Panc1 (cell line): Measurements from ENCODE around the gene EEF2. TPM values are rescaled to one million over a fixed set of nuclear protein-coding genes. Genes with fewer than 3 reads are reported as not detected.

Experiments
- ATAC-seq: fragments of 200-7000 bp; cut with Tn5 transposase; 2 replicates; pipeline ENCODE4 v1.9.1; 2020; ENCODE audit warnings: mild to moderate bottlenecking, moderate library complexity
- BruUV-seq: library from RNA; stranded (reverse); fragments of 400-500 nt; replicated peaks from 2 replicates; lab custom pipeline; 2021; lab: Mats Ljungman, UMichigan
- CTCF ChIA-PET: fragments of 300-600 bp; sonication (Branson Sonifier 250); formaldehyde crosslinking; loops from one replicate; lab custom pipeline; 2022; ENCODE audit warnings: antibody characterized with exemption; lab: Charles Lee
- POLR2A ChIA-PET: fragments of 300-600 bp; sonication (Branson Sonifier 250); formaldehyde crosslinking; loops from one replicate; lab custom pipeline; 2022; ENCODE audit warnings: antibody characterized with exemption; lab: Charles Lee
- DNase-seq: peaks from one replicate; pipeline ENCODE4 v3.0.0-alpha.2; 2010; ENCODE audit warnings: low read depth, low spot score
- H3K27ac ChIP-seq: 2 replicates; pipeline ENCODE4 v1.5.1; 2011; ENCODE audit warnings: mild to moderate bottlenecking, low read length, inconsistent platforms
- H3K27me3 ChIP-seq: fragments of 200-500 bp; sonication (Bioruptor generic); 2 replicates; pipeline ENCODE4 v1.6.0; 2014; ENCODE audit warnings: low read length, inconsistent platforms; ENCODE audit not compliant: control insufficient read depth, insufficient read depth
- H3K36me3 ChIP-seq: fragments of 200-500 bp; sonication (Bioruptor generic); 2 replicates; pipeline ENCODE4 v1.5.1; 2014; ENCODE audit warnings: inconsistent platforms, mild to moderate bottlenecking, low read length, moderate library complexity; ENCODE audit not compliant: control insufficient read depth, insufficient read depth
- H3K4me1 ChIP-seq: 2 replicates; pipeline ENCODE4 v1.5.1; 2011; ENCODE audit warnings: inconsistent platforms, mild to moderate bottlenecking, low read length, moderate library complexity; ENCODE audit not compliant: control insufficient read depth, insufficient read depth
- H3K4me3 ChIP-seq, 2 experiments: 2 replicates each; pipeline ENCODE4 v1.5.1; 2011 to 2012; ENCODE audit warnings: low read depth in 2 of 2, low read length in 2 of 2, mild to moderate bottlenecking in 2 of 2, inconsistent platforms in 1 of 2, moderate library complexity in 1 of 2
- H3K9me3 ChIP-seq: fragments of 200-500 bp; sonication (Bioruptor generic); 2 replicates; pipeline ENCODE4 v1.5.1; 2014; ENCODE audit warnings: low read depth, mild to moderate bottlenecking, inconsistent platforms, low read length, moderate library complexity; ENCODE audit not compliant: control insufficient read depth, insufficient read depth
- CTCF ChIP-seq: fragments of 450-650 bp; IDR thresholded peaks from 2 replicates; pipeline ENCODE4 v1.5.1; 2017; ENCODE audit warnings: mild to moderate bottlenecking
- POLR2AphosphoS5 ChIP-seq: IDR thresholded peaks from 2 replicates; pipeline ENCODE4 v1.6.1; 2012; ENCODE audit warnings: mild to moderate bottlenecking, low read depth, low read length, moderate library complexity
- REST ChIP-seq, 2 experiments: IDR thresholded peaks; 2 replicates each; pipeline ENCODE4 v1.6.1; 2011 to 2012; ENCODE audit warnings: low read depth in 2 of 2, control low read depth in 1 of 2, low read length in 1 of 2, mild to moderate bottlenecking in 1 of 2, moderate library complexity in 1 of 2; ENCODE audit not compliant: insufficient read depth in 1 of 2
- SIN3A ChIP-seq: IDR thresholded peaks from 2 replicates; pipeline ENCODE4 v1.6.1; 2012; ENCODE audit warnings: low read depth, mild to moderate bottlenecking, low read length, moderate library complexity, borderline replicate concordance; ENCODE audit not compliant: insufficient read depth
- TCF7L2 ChIP-seq: IDR thresholded peaks from 2 replicates; pipeline ENCODE4 v1.6.1; 2011; ENCODE audit warnings: mild to moderate bottlenecking, low read depth, low read length, inconsistent platforms
- in situ Hi-C: cut with HindIII; loops from 2 replicates; pipeline ENCODE4 v1.10.0; 2016; ENCODE audit warnings: low sequenced_read_pairs, low pct_unique_long_range_greater_than_20kb
- intact Hi-C: fragments of 100-400 bp; cut with micrococcal nuclease; formaldehyde crosslinking; loops from one replicate; pipeline ENCODE4 v1.10.0; 2022; ENCODE audit not compliant: unreplicated experiment
- total RNA-seq: library from RNA; stranded (reverse); gene quantifications from one replicate; pipeline ENCODE4 v1.2.1, GENCODE V29; 2021; ENCODE audit not compliant: unreplicated experiment

The EEF2 gene
- total RNA-seq, 1 experiment from 2014 or later = 1,391 TPM

- Histone ChIP-seq H3K9me3 (no peaks in the 10 kb centered on the region), H3K4me3 (no peak overlapping the region), H3K36me3 (peaks cover 31% of the 10 kb centered on the region), H3K27ac (no peak overlapping the region), H3K4me1 (no peaks in the 10 kb centered on the region; the same call in none of the 2 replicates), H3K27me3 (no peaks in the 10 kb centered on the region)
- POLR2A ChIA-PET = no interaction called here
- ATAC-seq = no peak
- in situ Hi-C loops = no loop called here
- no TSS peak for BruUV-seq
- TF ChIP-seq POLR2AphosphoS5 (no peak), TCF7L2 (no peak), CTCF (no peak), SIN3A (no peak), REST (IDR thresholded peaks at IDR 0.05; ENCODE audit: insufficient read depth in 1 of 2, low read depth in 2 of 2, low read length in 1 of 2) (no peak)
- no peak for DNase-seq
- intact Hi-C loops = no loop called here
- CTCF ChIA-PET = no interaction called here
Measured at GRCh38 chr19:3978145-3978544, 7.1 kb downstream of the EEF2 start.

DNA sequence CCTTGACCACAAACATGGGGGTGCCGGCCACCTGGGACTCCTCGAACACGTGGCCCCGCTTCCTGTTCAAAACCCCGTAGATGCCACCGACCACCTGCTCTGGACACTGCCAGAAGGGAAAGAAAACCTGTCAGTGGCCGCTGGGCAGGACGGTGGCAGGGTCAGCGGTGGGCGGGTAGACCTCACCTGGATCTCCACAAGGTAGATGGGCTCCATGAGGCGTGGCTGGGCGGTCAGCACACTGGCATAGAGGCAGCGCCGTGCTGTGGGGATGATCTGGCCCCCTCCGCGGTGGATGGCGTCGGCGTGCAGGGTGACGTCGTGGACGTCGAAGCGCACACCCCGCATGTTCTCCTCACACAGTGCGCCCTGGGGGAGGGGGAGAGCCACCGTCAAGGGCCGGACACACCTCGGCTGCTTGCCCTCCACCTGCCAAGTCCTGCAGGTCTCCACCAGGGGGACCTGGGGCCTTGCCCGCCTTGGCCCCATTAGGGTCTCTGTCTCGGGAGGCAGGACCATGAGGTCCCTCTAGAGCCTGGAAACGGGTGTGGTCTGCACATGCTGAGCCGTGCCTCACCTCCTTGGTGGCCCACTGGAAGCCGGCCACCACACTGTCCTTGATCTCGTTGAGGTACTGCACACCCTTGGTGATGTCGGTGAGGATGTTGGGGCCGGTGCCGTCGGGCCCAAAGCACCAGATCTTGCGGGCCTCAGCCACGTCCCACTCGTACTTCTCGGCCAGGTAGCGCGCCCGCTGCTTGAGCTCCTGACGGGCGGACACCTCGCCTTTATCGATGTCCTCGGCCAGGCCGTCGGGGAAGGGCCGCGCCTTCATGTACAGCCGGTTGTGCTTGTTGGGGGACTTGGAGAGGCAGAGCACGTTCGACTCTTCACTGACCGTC lies 7.8 kb downstream of the EEF2 start:
- no TSS peak for BruUV-seq
- no peaks in the 10 kb centered on the region for H3K27me3 ChIP-seq
- in situ Hi-C loops = no loop called here
- peak; percentile 4; the same call in 1 of the 2 replicates for ATAC-seq
- TF ChIP-seq SIN3A (no peak), TCF7L2 (no peak), CTCF (no peak), POLR2AphosphoS5 (no peak), REST (IDR thresholded peaks at IDR 0.05; ENCODE audit: insufficient read depth in 1 of 2, low read depth in 2 of 2, low read length in 1 of 2) (0 out of 4 replicates have a peak, but pooled peaks of 1 of the 2 experiments have one; percentile 32)
- POLR2A ChIA-PET = no interaction called here
- DNase-seq = no peak
- H3K4me1 ChIP-seq = no peaks in the 10 kb centered on the region; the same call in 1 of the 2 replicates
- H3K36me3 ChIP-seq = peaks cover 25% of the 10 kb centered on the region
- H3K4me3 ChIP-seq = no peak overlapping the region
- CTCF ChIA-PET = no interaction called here
- no peak overlapping the region for H3K27ac ChIP-seq
- intact Hi-C loops = no loop called here
- H3K9me3 ChIP-seq = no peaks in the 10 kb centered on the region
